SK-N-SH (cell line): ENCODE measurements around the gene GAST.

Source experiments
- CTCF ChIP-seq: fragments of 200-600 bp; sonication (generic); IDR thresholded peaks from 2 replicates; pipeline ENCODE4 v1.6.1; 2017; ENCODE audit warnings: antibody characterized with exemption, mild to moderate bottlenecking, moderate library complexity
- EP300 ChIP-seq, 2 experiments: IDR thresholded peaks; 2 replicates each; pipeline versions ENCODE4 v1.4.0 to v1.6.1; 2012; ENCODE audit warnings: borderline replicate concordance in 1 of 2, low read depth in 1 of 2, low read length in 1 of 2
- GABPA ChIP-seq: IDR thresholded peaks from 2 replicates; pipeline ENCODE4 v1.4.0; 2012; ENCODE audit warnings: low read depth, mild to moderate bottlenecking
- POLR2AphosphoS5 ChIP-seq: IDR thresholded peaks from 2 replicates; pipeline ENCODE4 v1.6.1; 2012; ENCODE audit warnings: low read depth, low read length
- TAF1 ChIP-seq: IDR thresholded peaks from 2 replicates; pipeline ENCODE4 v1.6.1; 2012; ENCODE audit warnings: low read depth, mild to moderate bottlenecking, low read length, moderate library complexity, borderline replicate concordance
- ZBTB33 ChIP-seq: IDR thresholded peaks from 2 replicates; pipeline ENCODE4 v1.4.0; 2012; ENCODE audit warnings: low read depth, borderline replicate concordance

- TF ChIP-seq TAF1 (no peak), CTCF (no peak), EP300 (IDR thresholded peaks at IDR 0.05; ENCODE audit: borderline replicate concordance in 1 of 2, low read depth in 1 of 2, low read length in 1 of 2) (no peak), POLR2AphosphoS5 (no peak), GABPA (no peak), ZBTB33 (no peak)
Observed at GRCh38 chr17:41758601-41759000, 46.5 kb downstream of the GAST start.
